Measurements from ENCODE around the gene JSRP1.

JSRP1 gene

GRCh38 chr19:2202366-2202765 lies 53.9 kb downstream of the JSRP1 start:
- Histone ChIP-seq H3K27me3 (ENCODE audit: control insufficient read depth in 2 of 2, insufficient read depth in 2 of 2, low read length in 2 of 2) (no peaks in the 10 kb centered on the region), H3K4me1 (ENCODE audit: control insufficient read depth in 2 of 2, insufficient read depth in 2 of 2, low read length in 2 of 2) (no peaks in the 10 kb centered on the region), H3K9me3 (ENCODE audit: control insufficient read depth in 2 of 2, low read length in 2 of 2) (no peaks in the 10 kb centered on the region), H3K4me3 (ENCODE audit: low read length in 2 of 2) (no peak overlapping the region), H3K9ac (ENCODE audit: low read depth in 1 of 2, low read length in 2 of 2) (no peak overlapping the region), H3K27ac (ENCODE audit: low read depth in 2 of 2, low read length in 2 of 2) (no peak overlapping the region), H3K36me3 (ENCODE audit: control insufficient read depth in 2 of 2, insufficient read depth in 2 of 2, low read length in 2 of 2) (peaks cover 28 to 32% of the 10 kb centered on the region in 2 donors)

Data from mucosa of rectum (tissue), 2 donors.